HepG2 (cell line): ENCODE results near the gene GSDMA. TPM values are rescaled to one million over a fixed set of nuclear protein-coding genes. Genes with fewer than 3 reads are reported as not detected.

Source experiments
- AGO2 ChIP-seq: fragments of 200-400 bp; formaldehyde crosslinking; optimal IDR thresholded peaks from 2 replicates; pipeline ENCODE3; 2017; ENCODE audit warnings: mild to moderate bottlenecking, low read depth, low read length, moderate library complexity
- BRD4 ChIP-seq: sonication (generic); formaldehyde crosslinking; IDR thresholded peaks from 2 replicates; pipeline ENCODE4 v1.4.0; 2020; ENCODE audit warnings: missing genetic modification reagents
- ELF4 ChIP-seq: sonication (generic); formaldehyde crosslinking; IDR thresholded peaks from 2 replicates; pipeline ENCODE4 v1.5.0; 2020; ENCODE audit warnings: missing genetic modification reagents, mild to moderate bottlenecking, moderate library complexity, borderline replicate concordance
- FOXC1 ChIP-seq: sonication (generic); formaldehyde crosslinking; IDR thresholded peaks from 2 replicates; pipeline ENCODE4 v1.8.0; 2022; ENCODE audit warnings: mild to moderate bottlenecking, missing genetic modification reagents, borderline replicate concordance
- HOXA9 ChIP-seq: sonication (generic); formaldehyde crosslinking; IDR thresholded peaks from 2 replicates; pipeline ENCODE4 v1.8.1; 2022; ENCODE audit warnings: missing genetic modification reagents, mild to moderate bottlenecking, moderate library complexity, borderline replicate concordance
- JUND ChIP-seq: sonication (generic); formaldehyde crosslinking; IDR thresholded peaks from 2 replicates; pipeline ENCODE4 v1.8.0; 2022; ENCODE audit warnings: mild to moderate bottlenecking, missing genetic modification reagents
- KAT8 ChIP-seq: IDR thresholded peaks from 2 replicates; pipeline ENCODE4 v1.6.1; 2016; ENCODE audit warnings: missing genetic modification reagents, missing compliant biosample characterization
- KDM5A ChIP-seq: fragments of 200-600 bp; sonication (generic); IDR thresholded peaks from 2 replicates; pipeline ENCODE4 v1.7.0; 2018; ENCODE audit warnings: antibody characterized with exemption, mild to moderate bottlenecking, low read length, borderline replicate concordance
- KMT2A ChIP-seq: sonication (generic); formaldehyde crosslinking; IDR thresholded peaks from 2 replicates; pipeline ENCODE4 v1.4.0; 2020; ENCODE audit warnings: missing genetic modification reagents
- MBD4 ChIP-seq: IDR thresholded peaks from 2 replicates; pipeline ENCODE4 v1.6.1; 2012; ENCODE audit warnings: low read length, inconsistent platforms, borderline replicate concordance
- NR2F2 ChIP-seq: IDR thresholded peaks from 2 replicates; pipeline ENCODE4 v1.6.1; 2012; ENCODE audit warnings: low read depth, inconsistent platforms, borderline replicate concordance
- ONECUT2 ChIP-seq: sonication (generic); formaldehyde crosslinking; IDR thresholded peaks from 2 replicates; pipeline ENCODE4 v1.4.0; 2020; ENCODE audit warnings: missing genetic modification reagents
- PHB2 ChIP-seq: fragments of 450-650 bp; IDR thresholded peaks from 2 replicates; pipeline ENCODE4 v1.6.1; 2018; ENCODE audit not compliant: partially characterized antibody
- THAP11 ChIP-seq: IDR thresholded peaks from 2 replicates; pipeline ENCODE4 v1.6.1; 2016; ENCODE audit warnings: missing biosample characterization, missing genetic modification reagents
- UBTF ChIP-seq: sonication (generic); formaldehyde crosslinking; IDR thresholded peaks from 2 replicates; pipeline ENCODE4 v1.4.0; 2020; ENCODE audit warnings: mild to moderate bottlenecking, missing genetic modification reagents
- ZFYVE20 ChIP-seq: sonication (generic); formaldehyde crosslinking; IDR thresholded peaks from 2 replicates; pipeline ENCODE4 v1.8.0; 2023; ENCODE audit warnings: low read depth, mild to moderate bottlenecking, moderate library complexity, missing genetic modification reagents, borderline replicate concordance
- ZMAT3 ChIP-seq: sonication (generic); formaldehyde crosslinking; conservative IDR thresholded peaks from 2 replicates; pipeline ENCODE4 v1.7.0; 2021; ENCODE audit warnings: missing genetic modification reagents
- ZNF264 ChIP-seq: sonication (generic); formaldehyde crosslinking; IDR thresholded peaks from 2 replicates; pipeline ENCODE4 v1.4.0; 2020; ENCODE audit warnings: missing genetic modification reagents
- ZNF280D ChIP-seq: sonication (generic); formaldehyde crosslinking; IDR thresholded peaks from 2 replicates; pipeline ENCODE4 v1.5.1; 2020; ENCODE audit warnings: mild to moderate bottlenecking, missing genetic modification reagents
- ZNF33B ChIP-seq: sonication (generic); formaldehyde crosslinking; IDR thresholded peaks from 2 replicates; pipeline ENCODE4 v1.5.1; 2020; ENCODE audit warnings: mild to moderate bottlenecking, missing genetic modification reagents
- ZNF432 ChIP-seq: sonication (generic); formaldehyde crosslinking; IDR thresholded peaks from 2 replicates; pipeline ENCODE4 v1.5.0; 2020; ENCODE audit warnings: missing genetic modification reagents, mild to moderate bottlenecking, borderline replicate concordance
- ZNF510 ChIP-seq: sonication (generic); formaldehyde crosslinking; IDR thresholded peaks from 2 replicates; pipeline ENCODE4 v1.4.0; 2020; ENCODE audit warnings: low read depth, mild to moderate bottlenecking, missing genetic modification reagents
- ZNF550 ChIP-seq: sonication (generic); formaldehyde crosslinking; IDR thresholded peaks from 2 replicates; pipeline ENCODE4 v1.4.0; 2020; ENCODE audit warnings: mild to moderate bottlenecking, missing genetic modification reagents, borderline replicate concordance
- ZNF792 ChIP-seq: IDR thresholded peaks from 2 replicates; pipeline ENCODE4 v1.6.1; 2016
- ZSCAN29 ChIP-seq: sonication (generic); formaldehyde crosslinking; conservative IDR thresholded peaks from 2 replicates; pipeline ENCODE4 v1.4.0; 2020; ENCODE audit warnings: mild to moderate bottlenecking, missing genetic modification reagents
- polyA plus RNA-seq, 8 experiments: library from polyadenylated mRNA; depleted of rRNA in 3 of 8; stranded (reverse) in 7 of 8; unstranded in 1 of 8; fragments of >200 nt; fragmentation: Illumina TruSeq in 4 of 8; extraction: Trizol in 4 of 8; gene quantifications; 2 replicates each; pipeline versions ENCODE4 v1.2.1 to v1.2.3, GENCODE V29; 2011 to 2016; ENCODE audit warnings: low read depth in 4 of 8, missing spikeins in 1 of 8, mixed read lengths in 1 of 8; ENCODE audit not compliant: insufficient read depth in 1 of 8
- total RNA-seq, 5 experiments: library from RNA; depleted of rRNA; stranded (reverse); fragments of >200 nt; fragmentation: Illumina TruSeq; extraction: Trizol; gene quantifications; 2 replicates each; pipeline ENCODE4 v1.2.3, GENCODE V29; 2016; ENCODE audit warnings: low read depth in 1 of 5
- TF ChIP-seq, protein P1 (sequence below): sonication (generic); formaldehyde crosslinking; IDR thresholded peaks from 2 replicates; pipeline ENCODE4 v1.4.0; 2020; ENCODE audit warnings: mild to moderate bottlenecking, missing genetic modification reagents

GSDMA gene
- total and polyA plus RNA-seq, 2 of the 13 experiments (the other 11 are each of a cell fraction or from before 2014, with no cell fraction given): not detected

DNA sequence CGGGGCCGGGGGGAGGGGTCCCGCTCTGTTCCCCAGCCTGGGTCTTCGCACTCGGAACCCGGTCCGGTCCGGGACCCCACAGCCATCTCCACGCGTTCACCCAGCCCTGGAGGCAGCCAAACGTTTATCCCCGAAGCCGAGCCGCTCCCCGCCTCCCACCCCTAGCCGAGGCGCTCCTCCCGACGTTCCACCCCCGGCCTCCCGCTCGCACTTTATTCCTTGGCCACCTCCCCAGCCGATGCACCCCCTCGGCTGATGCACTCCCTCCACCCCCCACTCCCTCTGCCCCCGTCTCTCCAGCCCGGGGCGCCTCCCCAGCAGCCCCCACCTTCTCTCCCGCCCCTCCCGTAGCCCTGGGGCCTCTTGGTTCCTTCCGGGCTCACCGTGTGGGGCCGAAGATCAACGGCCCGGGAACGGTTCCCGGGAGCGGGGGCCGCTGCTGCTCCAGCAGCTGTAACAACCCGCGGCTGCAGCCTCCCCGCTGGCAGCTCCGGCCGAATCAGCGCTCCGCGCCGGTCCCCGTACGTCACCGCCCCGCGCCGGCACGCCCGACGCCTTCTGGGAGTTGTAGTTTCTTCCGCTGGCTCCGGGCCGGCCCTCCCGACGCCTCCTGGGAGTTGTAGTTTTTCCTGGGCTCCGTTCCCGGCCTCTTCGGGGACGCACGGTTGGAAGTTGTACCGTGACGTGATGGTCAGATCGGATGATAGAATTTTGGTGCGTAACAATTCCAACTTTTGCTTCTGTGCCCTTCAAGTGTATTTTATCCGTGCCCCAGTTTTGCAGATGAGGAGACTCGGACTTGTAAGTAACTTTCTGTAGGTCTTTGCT lies 35.5 kb upstream of the GSDMA start, which contains the start of the genes LRRC3C and ORMDL3 (continued):
- TF ChIP-seq NR2F2 (0 out of 2 replicates have a peak, but pooled peaks have one; percentile 16), PHB2 (no peak), THAP11 (CRISPR knock-in tag) (peak; percentile 99), UBTF (CRISPR knock-in tag) (peak; percentile 62), ZNF550 (CRISPR knock-in tag) (no peak), JUND (CRISPR knock-in tag) (no peak), KDM5A (peak; percentile 86), ZNF264 (no peak; the same call in 1 of the 2 replicates), MBD4 (no peak), ZMAT3 (peak; percentile 94), ZNF510 (CRISPR knock-in tag) (0 out of 2 replicates have a peak, but pooled peaks have one; percentile 73), ZNF432 (CRISPR knock-in tag) (no peak), AGO2 (peak; percentile 68), FOXC1 (peak; percentile 80; the same call in 1 of the 2 replicates), KMT2A (no peak; the same call in none of the 2 replicates), ELF4 (CRISPR knock-in tag) (no peak), ONECUT2 (CRISPR knock-in tag) (no peak), ZNF792 (CRISPR knock-in tag) (0 out of 2 replicates have a peak, but pooled peaks have one; percentile 27), ZNF280D (CRISPR knock-in tag) (peak; percentile 6; the same call in 1 of the 2 replicates), KAT8 (CRISPR knock-in tag) (peak; percentile 93), ZSCAN29 (CRISPR knock-in tag) (peak; percentile 24; the same call in 1 of the 2 replicates), BRD4 (CRISPR knock-in tag) (no peak), ZFYVE20 (CRISPR knock-in tag) (no peak; the same call in 1 of the 2 replicates), HOXA9 (no peak; the same call in 1 of the 2 replicates), ZNF33B (CRISPR knock-in tag) (no peak; the same call in 1 of the 2 replicates)
- TF ChIP-seq, protein P1, sequence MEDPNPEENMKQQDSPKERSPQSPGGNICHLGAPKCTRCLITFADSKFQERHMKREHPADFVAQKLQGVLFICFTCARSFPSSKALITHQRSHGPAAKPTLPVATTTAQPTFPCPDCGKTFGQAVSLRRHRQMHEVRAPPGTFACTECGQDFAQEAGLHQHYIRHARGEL: no peak
